NCI-H526 treated with DMSO at 0.1 percent for 48 hours (cell line): ENCODE results near the gene TDRD12.

Experiments used
- DNase-seq: peaks from one replicate; lab custom pipeline; 2025; lab: John Stamatoyannopoulos, UW

Gene TDRD12

DNA sequence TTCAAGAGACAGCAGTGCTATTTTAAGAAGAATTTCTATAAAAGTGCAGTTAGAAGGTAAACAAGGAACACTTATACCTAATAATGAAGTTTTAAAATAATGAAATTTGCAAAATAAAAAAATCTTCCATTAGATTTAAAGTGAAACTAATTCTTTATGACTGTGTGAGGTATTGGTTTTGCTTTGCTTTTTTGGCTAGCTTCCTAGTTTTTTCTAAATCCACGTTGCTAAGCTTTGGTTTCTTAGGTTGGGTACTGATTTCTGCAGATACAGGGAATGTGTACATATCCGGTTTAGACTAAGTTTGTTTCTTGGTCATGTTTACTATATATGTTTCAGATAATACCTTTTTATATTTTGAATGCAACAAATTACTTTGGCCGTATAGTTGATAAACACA is 90.2 kb downstream of the TDRD12 start:
- no peak for DNase-seq

DNA sequence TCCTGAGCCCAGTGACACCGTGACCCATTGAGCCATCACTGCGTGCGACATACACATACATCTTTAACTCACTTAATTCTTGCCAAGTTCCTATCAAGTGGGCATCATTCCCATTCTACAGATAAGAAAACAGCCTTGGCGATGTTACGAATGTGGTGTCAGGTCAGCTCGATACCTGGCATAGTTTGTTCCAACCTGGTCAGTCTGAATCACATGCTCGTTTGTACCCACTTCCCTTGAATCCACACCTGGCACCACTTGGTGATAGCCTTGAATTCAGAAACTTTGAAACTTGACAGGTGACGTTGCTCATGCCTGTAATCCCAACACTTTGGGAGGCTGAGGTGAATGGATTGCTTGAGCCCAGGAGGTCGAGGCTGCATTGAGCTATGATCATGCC is 90.9 kb downstream of the TDRD12 start:
- DNase-seq = no peak

DNA sequence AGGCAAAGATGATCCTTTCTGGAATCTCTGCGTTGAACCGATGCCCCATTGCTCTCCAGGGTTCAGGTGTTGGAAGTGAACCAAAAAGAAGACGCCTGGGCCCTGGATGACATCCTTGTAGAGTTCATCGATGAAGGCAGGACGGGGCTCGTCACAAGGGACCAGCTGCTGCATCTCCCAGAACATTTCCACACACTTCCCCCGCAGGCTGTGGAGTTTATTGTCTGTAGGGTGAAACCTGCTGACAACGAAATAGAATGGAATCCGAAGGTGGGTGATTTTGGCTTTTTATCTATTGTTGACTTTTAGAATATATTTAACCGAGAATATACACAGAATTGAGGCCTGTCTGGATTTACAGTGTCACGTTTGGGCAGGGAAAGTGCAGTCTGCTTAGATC is 91.6 kb downstream of the TDRD12 start:
- DNase-seq = no peak

- DNase-seq = no peak
These were observed 92.5 kb downstream of the TDRD12 start for GRCh38 chr19:32812036-32812435.

DNA sequence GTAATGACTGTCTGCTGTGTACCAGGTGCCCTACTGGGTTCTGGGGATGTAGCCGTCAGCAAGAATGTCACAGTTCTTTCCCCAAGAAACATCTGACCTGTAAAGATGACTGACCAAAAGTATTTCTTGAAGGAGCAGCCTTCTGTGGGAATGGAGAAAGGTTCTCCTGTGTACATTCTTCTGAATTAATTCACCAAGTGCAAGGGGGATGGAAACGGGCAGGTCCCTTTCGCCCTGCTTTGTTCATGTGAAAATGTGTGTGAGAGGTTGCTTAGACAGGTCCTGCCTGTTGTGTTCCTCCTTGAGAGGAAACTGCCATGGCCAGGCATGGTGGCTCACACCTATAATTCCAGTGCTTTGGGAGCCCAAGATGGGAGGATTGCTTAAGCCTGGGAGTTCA is 93.0 kb downstream of the TDRD12 start:
- DNase-seq = no peak

GRCh38 chr19:32813862-32814425 is 94.4 kb downstream of the TDRD12 start:
- DNase-seq = no peak

GRCh38 chr19:32814624-32815023 is 95.1 kb downstream of the TDRD12 start:
- DNase-seq = no peak

DNA sequence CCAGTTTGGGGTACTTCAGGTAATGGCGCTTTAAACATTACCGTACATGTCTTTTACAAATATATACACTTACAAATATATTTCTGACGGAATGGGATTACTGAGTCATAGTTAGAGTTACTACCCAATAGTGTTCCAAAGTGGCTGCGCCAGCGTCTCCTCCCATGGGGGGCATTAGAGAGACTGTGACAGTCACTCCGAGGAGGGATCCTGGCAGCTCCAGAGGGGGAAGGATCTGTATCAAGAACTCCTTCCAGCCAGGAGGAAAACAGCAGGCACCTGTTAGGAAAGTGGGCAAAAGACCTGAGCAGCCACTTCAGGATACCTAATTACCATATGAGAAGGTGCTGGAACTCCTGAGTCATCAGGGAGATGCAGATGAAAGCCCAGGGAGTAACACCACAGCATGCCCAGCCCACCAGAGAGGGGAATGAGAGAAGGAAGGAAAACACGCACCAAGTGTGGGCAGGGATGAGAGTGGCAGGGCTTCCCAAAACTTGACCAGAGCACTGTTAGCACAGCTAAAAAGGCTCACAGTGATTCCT is 97.1 kb downstream of the TDRD12 start:
- no peak for DNase-seq

- no peak for DNase-seq
These were observed 98.3 kb downstream of the TDRD12 start for GRCh38 chr19:32817569-32818476.

- DNase-seq = no peak
These were observed 99.0 kb downstream of the TDRD12 start for GRCh38 chr19:32818536-32818935.

- no peak for DNase-seq
These were observed 100.1 kb downstream of the TDRD12 start for GRCh38 chr19:32819419-32820400.

DNA sequence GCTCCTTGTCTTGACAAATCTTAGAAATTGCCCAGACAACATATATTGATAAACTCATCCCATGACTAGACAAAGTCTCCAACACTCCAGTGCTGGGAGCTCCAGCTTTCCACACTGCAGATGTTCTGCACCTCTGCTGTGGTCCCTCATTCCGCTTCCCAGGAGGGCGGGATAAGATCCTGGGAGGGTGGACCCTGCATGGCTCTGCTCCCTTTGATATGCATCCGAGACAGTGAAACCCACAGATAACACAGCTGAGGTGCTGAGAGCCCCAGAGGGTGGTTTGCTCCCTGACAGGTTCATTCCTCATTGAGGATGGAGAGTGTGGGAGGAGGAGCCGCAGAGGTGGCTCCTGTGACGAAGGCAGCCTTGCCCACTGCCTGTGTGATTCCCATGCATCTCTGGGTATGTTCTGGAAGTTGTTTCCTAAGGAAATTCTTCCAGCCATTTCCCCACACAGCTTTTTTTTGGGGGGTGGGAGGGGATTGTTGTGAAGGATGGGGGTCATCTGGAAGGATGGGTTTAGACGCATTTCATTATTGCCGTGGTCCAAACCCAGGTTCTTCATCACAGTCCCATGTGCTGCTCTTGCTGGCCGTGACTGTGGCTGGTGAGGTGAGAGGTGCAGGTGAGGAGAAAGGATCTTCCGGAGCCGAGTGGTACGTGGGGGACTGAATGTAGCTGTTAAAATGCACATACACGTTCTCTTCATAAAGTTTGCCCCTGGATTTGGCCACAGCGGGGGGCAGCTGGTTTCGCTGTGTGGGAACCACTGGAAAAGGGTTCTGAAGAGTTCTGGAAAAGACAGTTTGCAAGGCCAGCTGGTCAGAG is 103.6 kb downstream of the TDRD12 start:
- no peak for DNase-seq

DNA sequence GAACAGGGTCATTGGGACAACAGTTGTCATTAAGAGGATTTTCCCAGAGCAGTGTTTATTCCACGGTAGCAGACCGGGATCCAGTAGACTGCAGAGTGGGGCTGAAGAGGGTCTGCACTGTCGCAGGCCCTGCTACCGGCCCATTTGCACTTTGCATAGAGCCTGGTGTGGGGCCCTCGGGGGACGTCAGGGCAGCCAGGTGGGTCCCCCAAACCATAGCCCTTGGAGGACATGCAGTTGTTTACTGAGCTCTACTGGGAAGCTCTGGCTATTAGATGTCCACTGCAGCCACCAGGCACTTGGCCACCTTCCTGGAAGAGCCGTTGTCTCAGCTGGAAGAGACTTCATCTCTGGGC is 104.2 kb downstream of the TDRD12 start:
- DNase-seq = no peak

DNA sequence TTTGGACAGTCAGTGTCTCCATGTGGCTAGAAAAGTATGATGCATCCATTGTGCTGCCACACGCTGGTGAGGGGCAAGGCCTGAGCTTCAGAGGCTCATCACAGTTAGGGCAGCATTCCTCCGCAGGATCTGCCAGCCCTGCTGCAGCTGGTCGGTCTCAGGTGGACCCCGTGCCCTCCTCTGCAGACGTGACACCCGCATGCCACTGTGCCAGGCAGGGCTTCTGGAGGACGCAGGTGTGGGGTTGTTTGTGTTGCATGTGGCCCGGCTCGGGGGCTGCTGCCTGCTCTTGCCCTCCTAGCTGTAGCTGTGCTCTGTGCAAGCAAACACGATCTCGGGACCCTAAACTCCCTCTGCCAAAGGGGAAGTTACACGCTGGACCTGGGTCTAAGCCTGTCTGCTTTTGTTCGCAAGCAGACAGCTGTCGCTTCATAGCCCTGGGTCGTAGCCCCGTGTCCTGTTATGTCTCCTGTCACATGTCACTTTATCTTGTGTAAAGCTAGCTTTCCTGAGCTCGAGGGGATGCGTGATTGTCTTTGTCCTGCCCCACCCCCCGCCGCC is 104.7 kb downstream of the TDRD12 start:
- DNase-seq = no peak

DNA sequence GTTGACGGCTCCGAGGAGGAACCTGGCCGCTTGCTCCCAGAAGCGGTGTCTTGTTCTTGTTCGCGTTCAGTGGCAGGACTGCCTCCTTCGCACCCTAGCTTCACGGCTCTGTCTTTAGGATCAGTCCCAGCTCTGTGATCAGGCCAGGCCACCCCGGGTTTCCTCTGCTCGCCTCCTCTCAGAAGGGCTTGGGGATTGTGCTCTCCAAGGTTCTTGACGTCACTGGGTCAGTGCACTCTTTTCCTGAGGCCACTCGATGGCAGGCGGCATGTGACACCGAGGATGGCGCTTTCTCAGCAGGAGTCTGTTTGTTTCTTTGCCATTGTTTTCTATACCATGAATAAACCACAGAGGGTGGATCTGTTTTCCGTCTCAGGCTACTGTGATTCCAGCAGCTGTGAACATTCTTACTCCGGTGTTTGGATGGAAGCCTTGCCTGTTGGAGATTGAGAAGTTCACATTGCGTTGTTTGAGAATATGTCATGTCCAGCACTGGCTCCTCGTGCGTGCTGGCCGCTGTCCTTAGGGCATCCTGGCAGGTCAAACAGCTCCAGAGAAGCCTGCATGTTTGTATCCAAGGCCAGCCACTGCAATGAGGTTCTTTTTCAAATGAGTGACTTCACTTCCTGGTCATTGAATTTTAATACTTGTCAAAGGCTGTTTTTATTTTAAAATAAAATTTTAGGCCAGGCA is 105.5 kb downstream of the TDRD12 start:
- DNase-seq = no peak

DNA sequence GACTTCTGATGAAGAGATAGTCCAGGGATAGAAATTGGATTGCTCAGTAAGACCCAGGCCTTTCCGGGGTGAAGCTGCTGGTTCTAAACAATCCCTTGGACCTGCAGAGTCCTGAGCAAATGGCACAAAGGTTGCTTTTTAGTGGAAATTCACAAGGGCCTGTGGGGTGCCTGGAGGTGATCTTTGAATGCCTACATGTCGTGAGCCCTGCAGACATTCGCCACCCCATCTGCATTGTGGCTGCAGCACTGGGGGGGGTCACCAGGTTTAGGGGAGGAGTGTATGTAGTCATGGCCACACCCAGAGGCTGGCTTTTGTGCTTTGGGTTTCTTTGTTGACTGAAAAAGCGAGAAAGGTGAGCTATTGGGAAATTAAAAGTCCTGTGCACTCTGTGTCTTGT is 108.6 kb downstream of the TDRD12 start:
- DNase-seq = no peak

DNA sequence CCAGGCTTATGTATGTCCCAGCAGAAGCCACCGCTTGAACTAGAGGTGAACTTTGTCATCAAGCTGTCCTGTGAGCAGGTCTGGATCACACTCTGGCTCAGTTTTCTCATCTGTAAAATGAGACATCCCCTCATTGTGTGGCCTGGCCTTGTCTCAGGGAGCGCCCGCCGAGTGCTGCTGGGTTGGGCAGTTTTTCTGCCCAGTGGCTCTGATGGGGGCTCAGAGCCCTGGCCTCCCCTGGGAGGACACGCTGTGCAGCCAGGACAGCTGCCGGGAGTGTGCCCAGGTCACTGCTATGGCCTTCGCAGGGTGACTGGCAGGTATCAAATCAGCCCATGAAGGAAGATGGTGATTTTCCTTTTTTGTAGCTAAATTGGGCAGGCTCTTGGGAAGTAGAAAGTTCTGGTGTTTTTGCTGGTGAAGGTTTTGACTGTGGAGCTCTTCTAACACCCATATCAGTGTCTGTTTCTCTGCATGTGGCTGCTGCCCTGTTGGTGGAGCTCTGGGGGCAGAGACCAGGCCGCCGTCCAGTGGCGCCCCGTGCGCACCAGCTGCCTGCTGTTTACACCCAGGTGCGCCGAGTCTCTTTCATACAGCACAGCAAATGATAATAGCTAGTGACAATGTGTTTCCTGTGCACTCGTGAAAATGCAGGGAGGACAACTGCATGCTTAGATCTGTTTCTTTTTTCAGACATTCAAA is 109.2 kb downstream of the TDRD12 start:
- no peak for DNase-seq

DNA sequence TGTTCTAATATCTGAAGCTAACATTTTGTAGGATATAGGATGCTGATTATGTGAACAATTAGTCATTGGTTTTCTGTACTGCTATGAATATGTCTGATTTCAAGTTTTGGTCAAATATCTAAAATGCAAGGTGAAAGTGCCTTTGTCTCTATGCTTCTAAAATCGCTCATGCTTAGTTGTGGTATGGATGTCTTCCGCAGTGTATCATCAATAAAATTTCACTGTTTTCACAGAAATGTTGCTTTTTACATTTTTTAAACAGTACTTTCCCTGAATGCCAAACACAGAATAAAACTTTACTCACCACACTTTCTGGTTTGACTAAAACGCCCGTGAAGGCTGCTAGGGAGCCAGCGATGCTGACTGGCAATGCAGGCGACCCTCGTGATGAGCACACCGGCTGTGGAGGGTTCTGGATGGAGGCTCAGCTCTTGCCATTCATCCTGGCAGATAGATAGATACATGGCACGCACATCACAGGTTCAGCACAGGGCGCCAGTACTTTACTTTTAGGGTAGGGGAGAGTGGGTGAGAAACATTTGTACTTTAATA is 109.9 kb downstream of the TDRD12 start:
- DNase-seq = no peak

DNA sequence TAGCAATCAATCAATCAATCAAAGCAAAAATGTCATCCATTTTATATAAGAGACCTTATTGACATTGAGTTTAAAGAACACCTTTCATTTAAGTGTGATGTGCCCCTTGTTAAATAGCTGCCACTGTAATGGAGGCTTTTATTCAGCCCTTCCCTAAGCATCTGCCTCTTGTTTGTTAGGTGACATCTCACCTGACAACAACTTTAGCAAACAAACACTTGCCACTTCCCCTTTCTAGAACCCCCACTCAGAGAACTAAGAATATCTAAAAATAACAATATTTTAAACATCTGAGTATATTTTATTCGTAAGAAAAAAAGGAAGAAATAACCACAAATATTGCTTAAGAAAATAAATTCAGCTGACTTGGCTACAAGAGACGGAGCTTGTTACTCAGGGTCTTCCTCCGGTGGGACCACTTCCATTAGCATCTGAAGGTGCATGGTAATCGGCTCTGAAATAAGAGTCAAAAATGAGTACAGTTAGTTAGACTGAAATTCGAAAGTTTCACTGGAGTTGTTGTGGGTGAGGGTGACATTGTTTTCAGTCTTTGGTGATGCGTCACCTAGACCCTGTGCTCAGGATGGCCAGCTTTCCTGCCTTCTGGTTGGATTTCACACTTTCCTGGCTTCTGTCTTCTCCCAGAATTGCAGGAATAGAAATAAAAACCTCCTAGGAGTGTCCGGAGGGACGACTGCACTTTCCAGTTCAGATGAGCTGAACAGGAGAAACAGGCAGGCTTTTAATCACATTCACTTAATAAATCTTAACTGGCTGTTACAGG is 110.9 kb downstream of the TDRD12 start:
- no peak for DNase-seq
